Memory B cell (primary cell): Measurements from ENCODE around the gene KLHL40.
"Not testable (repeated sequence)": the region's sequence is repeated elsewhere in the genome, so short reads cannot be mapped to it uniquely, and the experiment has no call there.

Experiments
- ATAC-seq: fragments of 150-1000 bp; cut with Tn5 transposase; 2 replicates; pipeline ENCODE4 v1.10.0; 2021; ENCODE audit warnings: low read depth, mild to moderate bottlenecking, moderate library complexity
- DNase-seq, 2 donors: peaks; one replicate each; pipeline ENCODE4 v3.0.0; 2022; ENCODE audit warnings: low spot score in 2 of 2
- H3K27ac Mint-ChIP-seq: one replicate; pipeline ENCODE4 v1.8.0; 2022; ENCODE audit warnings: mild to moderate bottlenecking, moderate library complexity, mixed read lengths
- H3K27me3 Mint-ChIP-seq: one replicate; pipeline ENCODE4 v1.8.0; 2022; ENCODE audit warnings: mixed read lengths
- H3K36me3 Mint-ChIP-seq: one replicate; pipeline ENCODE4 v1.8.0; 2022; ENCODE audit warnings: mild to moderate bottlenecking, mixed read lengths
- H3K4me1 Mint-ChIP-seq: one replicate; pipeline ENCODE4 v1.8.0; 2022; ENCODE audit warnings: mixed read lengths
- H3K4me3 Mint-ChIP-seq: one replicate; pipeline ENCODE4 v1.8.0; 2022; ENCODE audit warnings: mild to moderate bottlenecking, moderate library complexity, mixed read lengths
- H3K9me3 Mint-ChIP-seq: one replicate; pipeline ENCODE4 v1.8.0; 2022; ENCODE audit warnings: mixed read lengths

KLHL40 gene

GRCh38 chr3:42717306-42717705, 32.0 kb downstream of the KLHL40 start:
- no peak for DNase-seq
- H3K27me3 Mint-ChIP-seq: peaks cover 3% of the 10 kb centered on the region
- no peak overlapping the region for H3K27ac Mint-ChIP-seq
- H3K4me3 Mint-ChIP-seq: no peak overlapping the region
- H3K9me3 Mint-ChIP-seq: no peaks in the 10 kb centered on the region
- H3K4me1 Mint-ChIP-seq: peaks cover 8% of the 10 kb centered on the region
- no peak for ATAC-seq
- H3K36me3 Mint-ChIP-seq: no peaks in the 10 kb centered on the region

DNA sequence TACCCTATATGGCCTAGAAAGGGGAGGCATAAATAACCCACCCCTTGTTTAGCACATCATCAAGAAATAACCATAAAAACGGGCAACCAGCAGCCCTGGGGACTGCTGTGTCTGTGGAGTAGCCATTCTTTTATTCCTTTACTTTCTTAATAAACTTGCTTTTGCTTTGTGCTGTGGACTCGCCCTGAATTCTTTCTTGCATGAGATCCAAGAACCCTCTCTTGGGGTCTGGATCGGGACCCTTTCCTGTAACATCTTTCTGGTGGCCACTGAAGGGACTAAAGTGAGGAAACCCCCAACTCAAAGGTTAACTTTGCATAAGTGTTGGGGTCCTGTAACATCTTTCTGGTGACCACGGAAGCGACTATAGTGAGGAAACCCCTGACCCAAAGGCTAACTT, 33.0 kb downstream of the KLHL40 start:
- Mint-ChIP-seq H3K4me3 (no peak overlapping the region), H3K4me1 (peaks cover 4% of the 10 kb centered on the region), H3K27me3 (peaks cover 3% of the 10 kb centered on the region), H3K9me3 (no peaks in the 10 kb centered on the region), H3K27ac (no peak overlapping the region), H3K36me3 (no peaks in the 10 kb centered on the region)
- DNase-seq (no peak), ATAC-seq (no peak)

DNA sequence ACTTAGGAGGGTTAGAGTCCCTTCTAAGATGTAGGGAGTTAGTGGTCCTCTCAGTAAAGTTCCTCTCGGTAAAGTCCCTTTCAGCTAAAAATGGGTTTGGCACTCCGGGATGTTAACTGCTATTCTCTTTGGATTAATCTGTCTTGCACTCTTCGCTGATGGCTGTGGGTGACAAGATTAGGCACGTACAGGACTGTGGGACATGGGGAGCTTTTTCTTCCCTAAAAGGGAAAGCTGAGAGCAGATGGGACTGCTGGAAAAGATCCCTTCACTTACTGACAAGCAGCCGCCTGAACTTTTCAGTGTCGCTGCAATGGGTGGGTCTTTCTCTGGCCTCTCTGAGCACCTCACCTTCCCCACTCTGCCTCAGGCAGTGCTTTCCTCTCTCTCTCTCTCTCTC, 33.7 kb downstream of the KLHL40 start:
- H3K27ac Mint-ChIP-seq: no peak overlapping the region
- ATAC-seq (no peak), DNase-seq (no peak)
- H3K4me3 Mint-ChIP-seq: no peak overlapping the region
- peaks cover 2% of the 10 kb centered on the region for H3K4me1 Mint-ChIP-seq
- no peaks in the 10 kb centered on the region for H3K9me3 Mint-ChIP-seq
- H3K27me3 Mint-ChIP-seq: peaks cover 3% of the 10 kb centered on the region
- no peaks in the 10 kb centered on the region for H3K36me3 Mint-ChIP-seq

GRCh38 chr3:42720126-42720525, 34.8 kb downstream of the KLHL40 start:
- Mint-ChIP-seq H3K27me3 (peaks cover 7% of the 10 kb centered on the region), H3K27ac (no peak overlapping the region), H3K36me3 (no peaks in the 10 kb centered on the region), H3K4me3 (no peak overlapping the region), H3K9me3 (no peaks in the 10 kb centered on the region), H3K4me1 (no peaks in the 10 kb centered on the region)
- no peak for ATAC-seq
- DNase-seq: no peak

DNA sequence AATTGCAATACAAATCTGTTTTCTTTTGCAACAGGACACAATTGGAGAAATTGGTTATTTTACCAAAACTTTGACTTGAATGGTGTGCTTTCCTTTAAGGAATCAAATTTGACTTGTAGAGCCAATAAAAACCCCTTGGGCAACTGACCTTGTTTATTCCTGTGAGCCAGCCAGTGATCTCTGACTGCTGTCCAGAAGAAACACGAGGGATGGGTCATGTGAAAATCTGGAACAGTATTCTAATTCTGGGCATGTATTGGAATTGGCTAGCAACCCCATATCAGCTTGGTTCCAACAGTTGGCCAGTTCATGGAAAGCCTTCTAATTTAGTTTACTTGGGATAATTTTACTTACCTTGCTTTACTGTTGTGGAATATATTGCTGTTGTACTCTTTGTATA, 36.4 kb downstream of the KLHL40 start:
- H3K27ac Mint-ChIP-seq: no peak overlapping the region
- no peaks in the 10 kb centered on the region for H3K9me3 Mint-ChIP-seq
- H3K27me3 Mint-ChIP-seq: peaks cover 8% of the 10 kb centered on the region
- no peaks in the 10 kb centered on the region for H3K36me3 Mint-ChIP-seq
- DNase-seq (no peak), ATAC-seq (no peak)
- no peak overlapping the region for H3K4me3 Mint-ChIP-seq
- H3K4me1 Mint-ChIP-seq: no peaks in the 10 kb centered on the region

- DNase-seq, H3K27ac Mint-ChIP-seq, H3K27me3 Mint-ChIP-seq, ATAC-seq, H3K9me3 Mint-ChIP-seq, H3K36me3 Mint-ChIP-seq, H3K4me3 Mint-ChIP-seq, H3K4me1 Mint-ChIP-seq: not testable (repeated sequence)
Measured at GRCh38 chr3:42722442-42722841, 37.1 kb downstream of the KLHL40 start.

GRCh38 chr3:42723219-42723618, 37.9 kb downstream of the KLHL40 start:
- no peak for DNase-seq
- H3K27ac Mint-ChIP-seq: no peak overlapping the region
- H3K36me3 Mint-ChIP-seq: no peaks in the 10 kb centered on the region
- no peaks in the 10 kb centered on the region for H3K9me3 Mint-ChIP-seq
- no peak overlapping the region for H3K4me3 Mint-ChIP-seq
- H3K27me3 Mint-ChIP-seq: peaks cover 7% of the 10 kb centered on the region
- ATAC-seq: no peak
- no peaks in the 10 kb centered on the region for H3K4me1 Mint-ChIP-seq

- Mint-ChIP-seq H3K4me3 (no peak overlapping the region), H3K4me1 (no peaks in the 10 kb centered on the region), H3K9me3 (no peaks in the 10 kb centered on the region), H3K27me3 (peaks cover 7% of the 10 kb centered on the region), H3K27ac (no peak overlapping the region), H3K36me3 (no peaks in the 10 kb centered on the region)
- DNase-seq (no peak), ATAC-seq (no peak)
Measured at GRCh38 chr3:42725454-42725853, 40.1 kb downstream of the KLHL40 start.

- no peak for DNase-seq
- no peaks in the 10 kb centered on the region for H3K4me1 Mint-ChIP-seq
- no peak overlapping the region for H3K4me3 Mint-ChIP-seq
- no peaks in the 10 kb centered on the region for H3K36me3 Mint-ChIP-seq
- peaks cover 5% of the 10 kb centered on the region for H3K27me3 Mint-ChIP-seq
- H3K9me3 Mint-ChIP-seq: no peaks in the 10 kb centered on the region
- no peak for ATAC-seq
- H3K27ac Mint-ChIP-seq: no peak overlapping the region
Measured at GRCh38 chr3:42728056-42728455, 42.7 kb downstream of the KLHL40 start.

DNA sequence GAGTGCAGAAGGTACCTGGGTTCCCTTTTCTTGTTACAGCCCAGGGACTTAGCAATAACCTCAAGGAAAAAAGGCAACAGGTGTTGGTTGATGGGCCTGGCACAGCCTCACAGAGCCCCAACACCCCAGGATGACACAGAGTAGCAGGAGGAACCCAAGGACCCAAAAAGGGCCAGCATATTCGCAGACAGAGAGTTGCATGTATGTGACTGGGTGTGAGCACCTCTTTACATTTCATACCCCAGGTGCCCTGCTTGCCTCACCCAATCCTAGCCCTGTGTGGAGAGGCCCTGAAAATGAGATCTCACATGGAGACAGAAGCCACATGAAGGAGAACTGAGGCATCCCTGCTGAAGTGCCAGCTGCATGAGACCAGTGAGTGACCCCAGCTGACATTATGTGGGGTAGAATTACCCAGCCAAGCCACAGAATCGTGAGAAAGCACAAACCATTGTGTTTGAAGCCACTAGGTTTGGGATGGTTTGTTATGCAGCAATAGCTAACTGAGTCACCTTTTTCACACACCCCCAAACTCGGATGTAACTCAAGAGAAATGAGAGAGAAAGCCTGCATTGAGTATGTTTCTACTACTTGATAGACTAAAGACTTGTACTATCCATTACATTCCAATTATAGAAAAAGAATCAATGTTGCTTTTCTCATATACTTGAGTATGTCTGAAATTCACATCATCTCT, 43.5 kb downstream of the KLHL40 start:
- Mint-ChIP-seq H3K9me3 (no peaks in the 10 kb centered on the region), H3K36me3 (no peaks in the 10 kb centered on the region), H3K4me1 (no peaks in the 10 kb centered on the region), H3K27ac (no peak overlapping the region), H3K27me3 (peaks cover 5% of the 10 kb centered on the region), H3K4me3 (no peak overlapping the region)
- ATAC-seq: no peak
- DNase-seq: no peak

- H3K27me3 Mint-ChIP-seq: peaks cover 2% of the 10 kb centered on the region
- no peak overlapping the region for H3K4me3 Mint-ChIP-seq
- DNase-seq: no peak
- no peaks in the 10 kb centered on the region for H3K4me1 Mint-ChIP-seq
- no peaks in the 10 kb centered on the region for H3K9me3 Mint-ChIP-seq
- no peaks in the 10 kb centered on the region for H3K36me3 Mint-ChIP-seq
- H3K27ac Mint-ChIP-seq: no peak overlapping the region
- ATAC-seq: no peak
Measured at GRCh38 chr3:42729404-42730145, 44.2 kb downstream of the KLHL40 start.

GRCh38 chr3:42730294-42730693, 45.0 kb downstream of the KLHL40 start:
- DNase-seq (no peak), ATAC-seq (no peak)
- Mint-ChIP-seq H3K36me3 (no peaks in the 10 kb centered on the region), H3K4me3 (no peak overlapping the region), H3K27ac (no peak overlapping the region), H3K9me3 (no peaks in the 10 kb centered on the region), H3K27me3 (peaks cover 4% of the 10 kb centered on the region), H3K4me1 (no peaks in the 10 kb centered on the region)

GRCh38 chr3:42730706-42731420, 45.5 kb downstream of the KLHL40 start:
- Mint-ChIP-seq H3K27ac (no peak overlapping the region), H3K4me3 (no peak overlapping the region), H3K36me3 (no peaks in the 10 kb centered on the region), H3K4me1 (no peaks in the 10 kb centered on the region), H3K9me3 (no peaks in the 10 kb centered on the region), H3K27me3 (peaks cover 2% of the 10 kb centered on the region)
- no peak for DNase-seq
- no peak for ATAC-seq

DNA sequence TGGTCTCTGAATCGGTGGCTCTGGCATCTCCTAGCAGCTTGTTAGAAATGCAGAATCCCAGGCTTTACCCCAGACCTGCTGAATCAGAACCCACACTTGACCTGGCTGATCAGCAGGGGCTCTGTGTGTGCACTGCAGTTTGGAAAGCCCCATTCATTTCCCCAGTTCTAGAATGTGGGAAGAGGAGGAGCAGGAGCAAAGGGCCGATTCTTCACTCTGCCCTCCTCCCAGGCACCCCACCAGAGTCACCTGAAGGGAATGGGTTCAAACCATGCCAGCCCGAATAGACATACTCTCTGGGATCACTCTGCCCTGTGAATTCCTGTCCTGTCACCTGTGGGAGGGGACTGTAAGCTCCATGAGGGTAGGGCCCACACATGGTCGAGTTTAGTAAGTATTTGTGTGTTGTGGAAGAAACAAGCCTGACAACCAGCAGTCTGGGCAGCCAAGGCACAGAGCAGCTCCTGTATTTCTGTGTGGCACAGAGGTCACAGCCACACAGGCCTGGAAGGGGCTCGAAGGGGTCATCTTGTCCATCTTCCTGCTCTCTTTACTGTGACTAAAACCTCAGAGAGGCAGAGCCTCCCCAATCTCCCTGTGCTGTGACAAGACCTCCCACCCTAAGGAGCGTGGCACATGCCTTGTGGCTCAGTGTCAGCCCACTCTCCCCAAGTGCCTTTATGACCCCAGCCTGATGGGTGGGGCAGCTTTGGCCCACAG, 46.3 kb downstream of the KLHL40 start:
- DNase-seq (no peak), ATAC-seq (no peak)
- no peak overlapping the region for H3K4me3 Mint-ChIP-seq
- H3K4me1 Mint-ChIP-seq: no peaks in the 10 kb centered on the region
- no peak overlapping the region for H3K27ac Mint-ChIP-seq
- H3K36me3 Mint-ChIP-seq: no peaks in the 10 kb centered on the region
- H3K27me3 Mint-ChIP-seq: peaks cover 2% of the 10 kb centered on the region
- no peaks in the 10 kb centered on the region for H3K9me3 Mint-ChIP-seq
